Sigmoid colon (tissue), 4 donors: ENCODE measurements around the gene SLCO1C1.

Source experiments
- CTCF ChIP-seq, 4 experiments: fragments of 450-650 bp in 3 of 4; fragments of 200-600 bp in 1 of 4; IDR thresholded peaks; one replicate each; pipeline ENCODE4 v1.5.1; 2016 to 2019; ENCODE audit warnings: antibody characterized with exemption in 4 of 4, mild to moderate bottlenecking in 3 of 4, moderate library complexity in 2 of 4
- EP300 ChIP-seq, 4 donors: sonication (generic); formaldehyde crosslinking; IDR thresholded peaks; one replicate each; pipeline ENCODE4 v1.6.1; 2017; ENCODE audit warnings: antibody characterized with exemption in 4 of 4
- POLR2A ChIP-seq, 2 donors: fragments of 450-650 bp; IDR thresholded peaks; one replicate each; pipeline ENCODE4 v1.6.1; 2016; ENCODE audit warnings: antibody characterized with exemption in 2 of 2, mild to moderate bottlenecking in 2 of 2, moderate library complexity in 2 of 2
- POLR2AphosphoS5 ChIP-seq, 4 donors: sonication (generic); formaldehyde crosslinking; IDR thresholded peaks; one replicate each; pipeline ENCODE4 v1.6.1; 2017; ENCODE audit warnings: antibody characterized with exemption in 4 of 4

GRCh38 chr12:20722142-20722541, 27.0 kb downstream of the SLCO1C1 start:
- TF ChIP-seq CTCF (IDR thresholded peaks at IDR 0.05) = no peak
- TF ChIP-seq EP300 (IDR thresholded peaks at IDR 0.05) = no peak
- TF ChIP-seq POLR2AphosphoS5 (IDR thresholded peaks at IDR 0.05) = no peak
- no peak for TF ChIP-seq POLR2A (IDR thresholded peaks at IDR 0.05)
